ENCODE results near the gene TDRKH.

- no peak for TF ChIP-seq ZNF792 (CRISPR knock-in tag; IDR thresholded peaks at IDR 0.05)
- no peak for TF ChIP-seq EZH2 (conservative IDR thresholded peaks at IDR 0.05; ENCODE audit: low read depth, low read length)
- TF ChIP-seq CEBPB (IDR thresholded peaks at IDR 0.05; ENCODE audit: borderline replicate concordance, low read depth, low read length) = no peak
- TF ChIP-seq CTCF (CRISPR knock-in tag; IDR thresholded peaks at IDR 0.05) = no peak
- TF ChIP-seq, protein P1, sequence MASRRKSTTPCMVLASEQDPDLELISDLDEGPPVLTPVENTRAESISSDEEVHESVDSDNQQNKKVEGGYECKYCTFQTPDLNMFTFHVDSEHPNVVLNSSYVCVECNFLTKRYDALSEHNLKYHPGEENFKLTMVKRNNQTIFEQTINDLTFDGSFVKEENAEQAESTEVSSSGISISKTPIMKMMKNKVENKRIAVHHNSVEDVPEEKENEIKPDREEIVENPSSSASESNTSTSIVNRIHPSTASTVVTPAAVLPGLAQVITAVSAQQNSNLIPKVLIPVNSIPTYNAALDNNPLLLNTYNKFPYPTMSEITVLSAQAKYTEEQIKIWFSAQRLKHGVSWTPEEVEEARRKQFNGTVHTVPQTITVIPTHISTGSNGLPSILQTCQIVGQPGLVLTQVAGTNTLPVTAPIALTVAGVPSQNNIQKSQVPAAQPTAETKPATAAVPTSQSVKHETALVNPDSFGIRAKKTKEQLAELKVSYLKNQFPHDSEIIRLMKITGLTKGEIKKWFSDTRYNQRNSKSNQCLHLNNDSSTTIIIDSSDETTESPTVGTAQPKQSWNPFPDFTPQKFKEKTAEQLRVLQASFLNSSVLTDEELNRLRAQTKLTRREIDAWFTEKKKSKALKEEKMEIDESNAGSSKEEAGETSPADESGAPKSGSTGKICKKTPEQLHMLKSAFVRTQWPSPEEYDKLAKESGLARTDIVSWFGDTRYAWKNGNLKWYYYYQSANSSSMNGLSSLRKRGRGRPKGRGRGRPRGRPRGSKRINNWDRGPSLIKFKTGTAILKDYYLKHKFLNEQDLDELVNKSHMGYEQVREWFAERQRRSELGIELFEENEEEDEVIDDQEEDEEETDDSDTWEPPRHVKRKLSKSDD (CRISPR knock-in tag; IDR thresholded peaks at IDR 0.05; ENCODE audit: low read depth) = no peak
Observed at GRCh38 chr1:151825751-151826660, 35.7 kb upstream of the TDRKH start.
